Ascending aorta (tissue), 2 donors: ENCODE data around the gene SULF2. TPM values are rescaled to one million over a fixed set of nuclear protein-coding genes. Genes with fewer than 3 reads are reported as not detected.

Source experiments
- DNase-seq, 2 donors: peaks; one replicate each; pipeline ENCODE4 v3.0.0-alpha.2; 2019; ENCODE audit warnings: low spot score in 2 of 2
- H3K27ac ChIP-seq, 2 donors: fragments of 200-600 bp; sonication (generic); one replicate each; pipeline ENCODE4 v1.5.1; 2016 to 2017; ENCODE audit warnings: mild to moderate bottlenecking in 1 of 2
- H3K27me3 ChIP-seq: fragments of 200-600 bp; sonication (generic); one replicate; pipeline ENCODE4 v1.5.1; 2017
- H3K36me3 ChIP-seq, 2 donors: fragments of 200-600 bp; sonication (generic); one replicate each; pipeline ENCODE4 v1.5.1; 2016
- H3K4me1 ChIP-seq, 2 donors: fragments of 200-600 bp; sonication (generic); one replicate each; pipeline ENCODE4 v1.5.1; 2016 to 2017; ENCODE audit warnings: mild to moderate bottlenecking in 1 of 2
- H3K4me3 ChIP-seq, 2 donors: fragments of 200-600 bp; sonication (generic); one replicate each; pipeline ENCODE4 v1.5.1; 2016 to 2017; ENCODE audit warnings: mild to moderate bottlenecking in 1 of 2
- H3K9me3 ChIP-seq, 2 donors: fragments of 200-600 bp; sonication (generic); one replicate each; pipeline ENCODE4 v1.5.1; 2016
- CTCF ChIP-seq, 3 experiments: fragments of 200-600 bp in 2 of 3; fragments of 450-650 bp in 1 of 3; sonication (generic) in 2 of 3; IDR thresholded peaks; one replicate each; pipeline ENCODE4 v1.5.1; 2016 to 2019; ENCODE audit warnings: antibody characterized with exemption in 3 of 3, mild to moderate bottlenecking in 1 of 3, moderate library complexity in 1 of 3
- intact Hi-C: fragments of 100-400 bp; cut with DNase I; formaldehyde crosslinking; loops from one replicate; pipeline ENCODE4 v1.15.1; 2023
- total RNA-seq: library from RNA; depleted of rRNA; stranded (reverse); fragments of >200 nt; gene quantifications from one replicate; pipeline ENCODE4 v1.1.0, GENCODE V29; 2016

Gene SULF2
- total RNA-seq, 1 donor from 2014 or later = 194 TPM

DNA sequence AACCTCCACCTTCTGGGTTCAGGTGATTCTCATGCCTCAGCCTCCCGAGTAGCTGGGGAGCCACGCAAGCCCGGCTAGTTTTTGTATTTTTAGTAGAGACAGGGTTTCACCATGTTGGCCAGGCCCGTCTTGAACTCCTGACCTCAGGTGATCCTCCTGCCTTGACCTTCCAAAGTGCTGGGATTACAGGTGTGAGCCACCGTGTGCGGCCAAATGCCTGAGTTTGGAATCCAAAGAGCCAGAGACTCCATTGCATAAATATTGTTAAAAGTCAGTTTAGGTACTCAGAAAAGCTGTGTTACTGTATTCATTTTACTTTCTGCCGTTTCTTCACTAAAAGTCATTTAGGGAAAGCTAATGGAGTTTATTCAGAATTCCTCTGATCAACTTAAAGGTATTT lies 137.3 kb downstream of the SULF2 start:
- peaks cover 60 to 86% of the 10 kb centered on the region in 2 donors for H3K36me3 ChIP-seq
- no peaks in the 10 kb centered on the region for H3K4me1 ChIP-seq
- DNase-seq = no peak
- H3K27ac ChIP-seq = no peak overlapping the region
- intact Hi-C loops = no loop called here
- H3K4me3 ChIP-seq = no peak overlapping the region
- TF ChIP-seq CTCF (IDR thresholded peaks at IDR 0.05) = no peak
- H3K9me3 ChIP-seq = no peaks in the 10 kb centered on the region
- H3K27me3 ChIP-seq = no peaks in the 10 kb centered on the region

DNA sequence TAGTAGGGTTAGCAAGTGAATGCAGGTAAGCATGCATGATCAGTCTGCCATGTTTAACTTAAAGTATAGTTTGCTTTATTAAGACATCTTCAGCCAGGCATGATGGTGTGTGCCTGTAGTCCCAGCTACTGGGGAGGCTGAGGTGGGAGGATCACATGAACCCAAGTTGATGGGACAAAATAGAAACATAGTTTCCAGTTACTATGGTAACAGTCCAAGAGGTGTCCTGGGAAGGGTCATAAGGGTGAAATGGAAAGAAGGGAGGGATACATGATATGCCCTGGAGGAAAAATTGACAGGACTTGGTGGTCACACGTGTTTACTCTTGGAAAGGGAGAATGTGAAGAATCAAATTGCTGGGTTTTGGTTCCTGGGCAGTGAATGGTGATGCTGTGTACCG lies 139.6 kb downstream of the SULF2 start:
- Histone ChIP-seq H3K36me3 (peaks cover 50 to 77% of the 10 kb centered on the region in 2 donors), H3K4me1 (peaks cover 0 to 3% of the 10 kb centered on the region in 2 donors), H3K27ac (no peak overlapping the region), H3K9me3 (no peaks in the 10 kb centered on the region), H3K27me3 (no peaks in the 10 kb centered on the region), H3K4me3 (no peak overlapping the region)
- DNase-seq = no peak
- no peak for TF ChIP-seq CTCF (IDR thresholded peaks at IDR 0.05)
- intact Hi-C loops = no loop called here

- H3K36me3 ChIP-seq = peaks cover 36 to 68% of the 10 kb centered on the region in 2 donors
- H3K4me1 ChIP-seq = peaks cover 0 to 18% of the 10 kb centered on the region in 2 donors
- intact Hi-C loops = no loop called here
- H3K27me3 ChIP-seq = no peaks in the 10 kb centered on the region
- DNase-seq = no peak
- H3K4me3 ChIP-seq = no peak overlapping the region
- no peak for TF ChIP-seq CTCF (IDR thresholded peaks at IDR 0.05)
- no peaks in the 10 kb centered on the region for H3K9me3 ChIP-seq
- no peak overlapping the region for H3K27ac ChIP-seq
Observed at GRCh38 chr20:47642624-47643023, 142.7 kb downstream of the SULF2 start.

DNA sequence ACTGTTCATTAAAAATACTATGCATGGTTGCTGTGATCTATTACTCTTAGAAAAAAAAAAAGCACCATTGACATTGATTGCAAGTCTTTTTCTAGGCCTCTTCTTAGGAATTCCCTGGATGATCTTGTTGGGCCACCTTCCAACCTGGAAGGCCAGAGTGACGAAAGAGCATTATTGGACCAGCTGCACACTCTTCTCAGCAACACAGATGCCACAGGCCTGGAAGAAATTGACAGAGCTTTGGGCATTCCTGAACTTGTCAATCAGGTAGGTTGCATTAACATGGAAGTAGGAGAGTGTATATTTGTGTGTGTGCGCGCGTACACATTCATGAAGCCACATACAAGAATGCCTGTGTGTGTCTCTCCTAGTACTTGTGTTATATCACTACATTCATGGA lies 143.2 kb downstream of the SULF2 start:
- DNase-seq = no peak
- Histone ChIP-seq H3K4me1 (peaks cover 0 to 18% of the 10 kb centered on the region in 2 donors), H3K36me3 (peaks cover 33 to 65% of the 10 kb centered on the region in 2 donors), H3K4me3 (no peak overlapping the region), H3K27me3 (no peaks in the 10 kb centered on the region), H3K27ac (no peak overlapping the region), H3K9me3 (no peaks in the 10 kb centered on the region)
- intact Hi-C loops = no loop called here
- no peak for TF ChIP-seq CTCF (IDR thresholded peaks at IDR 0.05)

DNA sequence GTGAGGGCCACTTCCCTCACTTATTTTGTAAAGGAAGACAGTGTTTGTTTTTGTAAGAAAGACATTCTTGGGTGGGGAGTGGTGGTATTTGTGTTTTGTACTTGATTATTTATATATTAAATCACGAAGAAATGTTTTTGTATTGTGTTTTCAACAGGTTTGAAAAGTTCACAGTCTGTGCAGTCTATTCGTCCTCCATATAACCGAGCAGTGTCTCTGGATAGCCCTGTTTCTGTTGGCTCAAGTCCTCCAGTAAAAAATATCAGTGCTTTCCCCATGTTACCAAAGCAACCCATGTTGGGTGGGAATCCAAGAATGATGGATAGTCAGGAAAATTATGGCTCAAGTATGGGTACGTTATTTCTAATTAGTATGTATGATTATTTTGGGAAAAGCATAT lies 146.4 kb downstream of the SULF2 start:
- no peaks in the 10 kb centered on the region for H3K27me3 ChIP-seq
- peak overlapping the region; percentile 53 to 62 for H3K27ac ChIP-seq
- peaks cover 32 to 58% of the 10 kb centered on the region in 2 donors for H3K36me3 ChIP-seq
- peaks cover 0 to 18% of the 10 kb centered on the region in 2 donors for H3K4me1 ChIP-seq
- no peak for DNase-seq
- intact Hi-C loops = no loop called here
- no peak for TF ChIP-seq CTCF (IDR thresholded peaks at IDR 0.05)
- no peak overlapping the region for H3K4me3 ChIP-seq
- no peaks in the 10 kb centered on the region for H3K9me3 ChIP-seq

- intact Hi-C loops = no loop called here
- no peak for TF ChIP-seq CTCF (IDR thresholded peaks at IDR 0.05)
- Histone ChIP-seq H3K27ac (no peak overlapping the region), H3K4me1 (peaks cover 0 to 13% of the 10 kb centered on the region in 2 donors), H3K4me3 (no peak overlapping the region), H3K36me3 (peaks cover 21 to 43% of the 10 kb centered on the region in 2 donors), H3K27me3 (no peaks in the 10 kb centered on the region), H3K9me3 (no peaks in the 10 kb centered on the region)
- no peak for DNase-seq
Observed at GRCh38 chr20:47635256-47635655, 150.0 kb downstream of the SULF2 start.
